DOHH2 (cell line): ENCODE measurements around the gene CBARP.

ENCODE experiments used
- H3F3A ChIP-seq: fragments of 200-600 bp; sonication (generic), shearing (Covaris generic); 2 replicates; pipeline ENCODE4 v1.6.0; 2016; ENCODE audit warnings: antibody characterized with exemption, mild to moderate bottlenecking; ENCODE audit not compliant: control insufficient read depth, insufficient read depth
- H3K27ac ChIP-seq: fragments of 200-600 bp; sonication (generic); 2 replicates; pipeline ENCODE4 v1.5.1; 2014; ENCODE audit warnings: low read depth, mild to moderate bottlenecking, low read length, moderate library complexity
- H3K27me3 ChIP-seq: fragments of 200-600 bp; sonication (generic); 2 replicates; pipeline ENCODE4 v1.6.1; 2014; ENCODE audit warnings: mild to moderate bottlenecking, low read length, mixed read lengths; ENCODE audit not compliant: control insufficient read depth
- H3K36me3 ChIP-seq: fragments of 200-600 bp; sonication (generic); 2 replicates; pipeline ENCODE4 v1.6.1; 2014; ENCODE audit warnings: mild to moderate bottlenecking, low read length, moderate library complexity, mixed read lengths; ENCODE audit not compliant: control insufficient read depth
- H3K4me1 ChIP-seq: fragments of 200-600 bp; sonication (generic); 2 replicates; pipeline ENCODE4 v1.6.1; 2014; ENCODE audit warnings: mild to moderate bottlenecking, low read length, mixed read lengths; ENCODE audit not compliant: control insufficient read depth
- H3K4me2 ChIP-seq: fragments of 200-600 bp; sonication (generic); 2 replicates; pipeline ENCODE4 v1.6.0; 2014; ENCODE audit warnings: mild to moderate bottlenecking, low read length, moderate library complexity
- H3K4me3 ChIP-seq: fragments of 200-600 bp; sonication (generic); 2 replicates; pipeline ENCODE4 v1.5.1; 2014; ENCODE audit warnings: mild to moderate bottlenecking, low read length, mixed read lengths
- H3K79me2 ChIP-seq: fragments of 200-600 bp; sonication (generic); 2 replicates; pipeline ENCODE4 v1.6.1; 2014; ENCODE audit warnings: mild to moderate bottlenecking, low read length, mixed read lengths; ENCODE audit not compliant: control insufficient read depth
- H3K9me2 ChIP-seq: fragments of 200-600 bp; sonication (generic); replicated peaks from 2 replicates; pipeline ENCODE4 v1.6.1; 2014; ENCODE audit warnings: mild to moderate bottlenecking, low read length, mixed read lengths; ENCODE audit not compliant: control insufficient read depth
- H3K9me3 ChIP-seq: fragments of 200-600 bp; sonication (generic); 2 replicates; pipeline ENCODE4 v1.6.1; 2014; ENCODE audit warnings: antibody characterized with exemption, low read length, mixed read lengths; ENCODE audit not compliant: control insufficient read depth, insufficient read depth
- H4K20me1 ChIP-seq: fragments of 200-600 bp; sonication (generic); 2 replicates; pipeline ENCODE4 v1.6.0; 2014; ENCODE audit warnings: low read depth, mild to moderate bottlenecking, antibody characterized with exemption, low read length, moderate library complexity; ENCODE audit not compliant: control insufficient read depth, insufficient read depth
- CTCF ChIP-seq: fragments of 200-600 bp; sonication (generic); IDR thresholded peaks from one replicate; pipeline ENCODE4 v1.5.1; 2014; ENCODE audit warnings: antibody characterized with exemption, mild to moderate bottlenecking, low read depth, low read length; ENCODE audit not compliant: poor library complexity, severe bottlenecking
- EZH2phosphoT487 ChIP-seq: fragments of 200-600 bp; sonication (generic); IDR thresholded peaks from 2 replicates; pipeline ENCODE4 v1.6.1; 2017; ENCODE audit warnings: borderline replicate concordance, mild to moderate bottlenecking, antibody characterized with exemption, low read length, moderate library complexity, mixed read lengths

CBARP gene

GRCh38 chr19:1265615-1266128 is 27.9 kb upstream of the CBARP start:
- Histone ChIP-seq H3F3A (peaks cover 45% of the 10 kb centered on the region), H3K9me2 (no peaks in the 10 kb centered on the region), H3K79me2 (peaks cover 37% of the 10 kb centered on the region), H3K4me1 (peaks cover 78% of the 10 kb centered on the region), H3K4me3 (peak overlapping the region; percentile 77), H3K27ac (peak overlapping the region; percentile 95), H3K9me3 (no peaks in the 10 kb centered on the region), H3K4me2 (peak overlapping the region; percentile 95), H3K36me3 (peaks cover 25% of the 10 kb centered on the region), H4K20me1 (peaks cover 10% of the 10 kb centered on the region), H3K27me3 (no peaks in the 10 kb centered on the region; the same call in 1 of the 2 replicates)
- no peak for TF ChIP-seq EZH2phosphoT487
- no peak for TF ChIP-seq CTCF

GRCh38 chr19:1264801-1265614 is 27.2 kb upstream of the CBARP start:
- Histone ChIP-seq H3K27ac (peak overlapping the region; percentile 95), H3K4me3 (peak overlapping the region; percentile 77), H3K27me3 (no peaks in the 10 kb centered on the region; the same call in 1 of the 2 replicates), H3K4me1 (peaks cover 78% of the 10 kb centered on the region), H3K9me3 (no peaks in the 10 kb centered on the region), H4K20me1 (peaks cover 4% of the 10 kb centered on the region), H3F3A (peaks cover 42% of the 10 kb centered on the region), H3K36me3 (peaks cover 18% of the 10 kb centered on the region), H3K79me2 (peaks cover 30% of the 10 kb centered on the region), H3K4me2 (peak overlapping the region; percentile 95), H3K9me2 (no peaks in the 10 kb centered on the region)
- TF ChIP-seq CTCF = no peak
- no peak for TF ChIP-seq EZH2phosphoT487

- no peaks in the 10 kb centered on the region for H3K27me3 ChIP-seq
- peak overlapping the region; percentile 95 for H3K27ac ChIP-seq
- H3K36me3 ChIP-seq = peaks cover 23% of the 10 kb centered on the region
- H3K4me1 ChIP-seq = peaks cover 86% of the 10 kb centered on the region
- H3K9me3 ChIP-seq = no peaks in the 10 kb centered on the region
- H3K9me2 ChIP-seq = no peaks in the 10 kb centered on the region
- H4K20me1 ChIP-seq = no peaks in the 10 kb centered on the region
- peaks cover 51% of the 10 kb centered on the region for H3F3A ChIP-seq
- TF ChIP-seq CTCF (no peak), EZH2phosphoT487 (no peak)
- H3K4me3 ChIP-seq = peak overlapping the region; percentile 77
- peak overlapping the region; percentile 95 for H3K4me2 ChIP-seq
- H3K79me2 ChIP-seq = peaks cover 24% of the 10 kb centered on the region
Measured at GRCh38 chr19:1263188-1263587, 25.4 kb upstream of the CBARP start.
